HPDE6-E6E7 (cell line): ENCODE data around the gene SLC41A3.
"Not testable (repeated sequence)": the region's sequence is repeated elsewhere in the genome, so short reads cannot be mapped to it uniquely, and the experiment has no call there.

Experiments used
- DNase-seq: peaks from one replicate; pipeline ENCODE4 v3.0.0; 2011; ENCODE audit warnings: missing footprints; ENCODE audit errors: extremely low spot score

SLC41A3 gene

GRCh38 chr3:126053949-126054569, 29.9 kb downstream of the SLC41A3 start:
- DNase-seq = no peak

- DNase-seq = no peak
Observed at GRCh38 chr3:126053513-126053912, 30.4 kb downstream of the SLC41A3 start.

GRCh38 chr3:126052196-126053058, 31.5 kb downstream of the SLC41A3 start:
- DNase-seq = no peak

GRCh38 chr3:126051741-126052140, 32.2 kb downstream of the SLC41A3 start:
- no peak for DNase-seq

GRCh38 chr3:126051234-126051633, 32.7 kb downstream of the SLC41A3 start:
- DNase-seq = no peak

- DNase-seq = no peak
Observed at GRCh38 chr3:126050626-126051025, 33.3 kb downstream of the SLC41A3 start.

- DNase-seq = no peak
Observed at GRCh38 chr3:126050050-126050392, 33.9 kb downstream of the SLC41A3 start.

GRCh38 chr3:126049289-126050049, 34.5 kb downstream of the SLC41A3 start:
- DNase-seq = no peak

- DNase-seq = no peak
Observed at GRCh38 chr3:126040386-126040785, 43.5 kb downstream of the SLC41A3 start.

- no peak for DNase-seq
Observed at GRCh38 chr3:126039870-126040269, 44.1 kb downstream of the SLC41A3 start.

GRCh38 chr3:126038791-126039190, 45.1 kb downstream of the SLC41A3 start:
- not testable (repeated sequence) for DNase-seq

GRCh38 chr3:126036056-126036549, 47.8 kb downstream of the SLC41A3 start:
- DNase-seq = no peak

GRCh38 chr3:126035362-126036050, 48.4 kb downstream of the SLC41A3 start:
- DNase-seq = no peak

- DNase-seq = no peak
Observed at GRCh38 chr3:126034481-126035361, 49.2 kb downstream of the SLC41A3 start.

GRCh38 chr3:126033765-126034164, 50.2 kb downstream of the SLC41A3 start:
- DNase-seq = no peak

GRCh38 chr3:126033051-126033745, 50.7 kb downstream of the SLC41A3 start:
- no peak for DNase-seq

- DNase-seq = no peak
Observed at GRCh38 chr3:126031981-126032471, 51.9 kb downstream of the SLC41A3 start.

- DNase-seq = no peak
Observed at GRCh38 chr3:126030455-126030854, 53.5 kb downstream of the SLC41A3 start.

GRCh38 chr3:126029241-126029640, 54.7 kb downstream of the SLC41A3 start:
- DNase-seq = no peak

- no peak for DNase-seq
Observed at GRCh38 chr3:126028096-126028495, 55.8 kb downstream of the SLC41A3 start.
